ENCODE measurements around the gene MAP2K7. TPM values are rescaled to one million over a fixed set of nuclear protein-coding genes. Genes with fewer than 3 reads are reported as not detected.

MAP2K7 gene
- total RNA-seq, 1 donor from 2014 or later = 42.2 TPM

DNA sequence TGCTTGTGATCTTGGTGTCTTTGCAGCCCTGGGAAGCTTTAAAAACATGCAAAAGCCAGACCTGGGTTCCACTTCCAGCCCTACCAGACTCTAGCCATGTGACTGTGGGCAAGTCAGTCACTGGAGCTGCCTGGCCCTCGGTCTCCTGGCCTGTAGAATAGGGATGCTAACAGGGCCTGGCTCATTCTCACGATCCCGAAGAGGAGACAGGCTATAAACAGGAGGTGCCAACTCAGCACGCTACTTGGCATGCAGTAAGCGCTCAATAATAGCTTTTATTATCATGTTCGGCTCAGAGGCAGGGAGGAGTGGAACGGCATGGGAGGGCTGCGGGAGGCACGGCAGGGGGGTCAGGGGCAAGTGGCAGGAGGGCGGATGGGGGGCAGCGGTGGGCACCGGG is 20.6 kb downstream of the MAP2K7 start:
- DNase-seq (ENCODE audit: extremely low spot score, unreplicated experiment) = no peak
- no peaks in the 10 kb centered on the region for H3K9me3 Mint-ChIP-seq
- TF ChIP-seq, protein P1, sequence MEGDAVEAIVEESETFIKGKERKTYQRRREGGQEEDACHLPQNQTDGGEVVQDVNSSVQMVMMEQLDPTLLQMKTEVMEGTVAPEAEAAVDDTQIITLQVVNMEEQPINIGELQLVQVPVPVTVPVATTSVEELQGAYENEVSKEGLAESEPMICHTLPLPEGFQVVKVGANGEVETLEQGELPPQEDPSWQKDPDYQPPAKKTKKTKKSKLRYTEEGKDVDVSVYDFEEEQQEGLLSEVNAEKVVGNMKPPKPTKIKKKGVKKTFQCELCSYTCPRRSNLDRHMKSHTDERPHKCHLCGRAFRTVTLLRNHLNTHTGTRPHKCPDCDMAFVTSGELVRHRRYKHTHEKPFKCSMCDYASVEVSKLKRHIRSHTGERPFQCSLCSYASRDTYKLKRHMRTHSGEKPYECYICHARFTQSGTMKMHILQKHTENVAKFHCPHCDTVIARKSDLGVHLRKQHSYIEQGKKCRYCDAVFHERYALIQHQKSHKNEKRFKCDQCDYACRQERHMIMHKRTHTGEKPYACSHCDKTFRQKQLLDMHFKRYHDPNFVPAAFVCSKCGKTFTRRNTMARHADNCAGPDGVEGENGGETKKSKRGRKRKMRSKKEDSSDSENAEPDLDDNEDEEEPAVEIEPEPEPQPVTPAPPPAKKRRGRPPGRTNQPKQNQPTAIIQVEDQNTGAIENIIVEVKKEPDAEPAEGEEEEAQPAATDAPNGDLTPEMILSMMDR (conservative IDR thresholded peaks at IDR 0.05) = no peak
- peaks cover 7% of the 10 kb centered on the region for H3K27me3 Mint-ChIP-seq
- peaks cover 28% of the 10 kb centered on the region for H3K4me1 Mint-ChIP-seq (ENCODE audit: unreplicated experiment)
- H3K4me3 Mint-ChIP-seq = peak overlapping the region; percentile 82
- peak overlapping the region; percentile 70 for H3K27ac Mint-ChIP-seq
- peaks cover 4% of the 10 kb centered on the region for H3K36me3 Mint-ChIP-seq

DNA sequence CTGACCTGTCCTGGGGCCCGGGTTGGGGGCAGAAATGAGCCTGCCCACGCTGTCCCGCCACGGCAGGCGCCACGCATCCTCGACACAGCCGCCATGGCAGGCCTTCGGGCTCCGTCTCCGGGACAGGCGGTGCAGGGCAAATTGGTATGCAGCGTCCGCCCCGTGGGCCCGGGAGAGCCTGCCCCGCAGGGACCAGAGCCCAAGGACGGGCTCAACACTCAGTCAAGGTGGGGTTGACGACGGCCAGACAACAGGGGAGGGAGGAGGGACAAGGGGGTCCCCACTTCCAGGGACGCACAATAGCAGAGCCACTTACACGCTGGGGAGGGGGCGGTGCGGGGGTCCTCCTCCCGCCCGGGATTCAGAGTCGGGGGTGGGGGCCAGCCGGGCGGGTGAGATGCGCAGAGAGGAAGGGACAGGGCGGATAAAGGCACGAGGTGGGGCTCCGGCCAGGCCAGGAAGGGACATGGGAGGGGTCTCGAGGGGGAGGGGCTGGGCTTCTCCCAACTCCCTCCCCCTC is 21.0 kb downstream of the MAP2K7 start:
- H3K27me3 Mint-ChIP-seq = peaks cover 5% of the 10 kb centered on the region
- TF ChIP-seq, protein P1 (conservative IDR thresholded peaks at IDR 0.05) = no peak
- peak overlapping the region; percentile 70 for H3K27ac Mint-ChIP-seq
- DNase-seq (ENCODE audit: extremely low spot score, unreplicated experiment) = no peak
- peaks cover 4% of the 10 kb centered on the region for H3K36me3 Mint-ChIP-seq
- peak overlapping the region; percentile 73 for H3K4me3 Mint-ChIP-seq
- H3K4me1 Mint-ChIP-seq (ENCODE audit: unreplicated experiment) = peaks cover 27% of the 10 kb centered on the region
- no peaks in the 10 kb centered on the region for H3K9me3 Mint-ChIP-seq

DNA sequence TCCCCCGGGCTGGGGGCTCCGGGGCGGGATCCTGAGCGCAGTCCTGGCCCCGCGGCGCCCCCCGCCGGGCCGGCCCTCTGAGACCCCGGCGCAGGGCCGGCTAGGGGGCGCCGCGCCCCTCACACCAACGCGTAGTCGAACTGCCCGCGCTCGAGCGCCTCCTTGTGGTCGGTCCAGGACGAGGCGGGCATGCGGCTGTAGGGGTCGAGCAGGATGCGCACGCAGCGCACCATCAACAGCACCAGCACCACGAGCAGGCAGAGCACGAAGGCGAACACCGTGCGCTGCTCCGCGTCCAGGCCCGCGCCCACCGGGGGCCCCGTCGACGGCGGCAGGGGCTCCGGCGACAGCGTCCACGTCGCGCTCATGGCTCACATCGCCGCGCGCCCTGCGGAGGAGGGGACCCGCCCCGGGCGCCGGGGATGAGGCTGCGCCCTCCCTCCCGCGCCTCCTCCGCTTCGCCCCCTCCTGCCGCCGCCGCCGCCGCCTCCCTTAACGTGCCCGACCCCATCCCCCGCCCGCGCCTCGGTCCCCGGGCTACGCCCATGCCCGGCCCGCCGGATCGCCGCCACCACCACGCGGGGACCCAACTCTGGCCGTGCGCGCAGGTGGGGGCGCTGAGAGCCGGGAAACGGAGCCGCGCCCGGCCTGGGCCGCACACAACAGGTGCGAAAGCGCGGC is 21.6 kb downstream of the MAP2K7 start:
- peak overlapping the region; percentile 93 for H3K4me3 Mint-ChIP-seq
- TF ChIP-seq, protein P1 (conservative IDR thresholded peaks at IDR 0.05) = peak; percentile 99
- no peaks in the 10 kb centered on the region for H3K9me3 Mint-ChIP-seq
- no peaks in the 10 kb centered on the region for H3K27me3 Mint-ChIP-seq
- H3K36me3 Mint-ChIP-seq = peaks cover 4% of the 10 kb centered on the region
- peak overlapping the region; percentile 92 for H3K27ac Mint-ChIP-seq
- peak; percentile 95 for DNase-seq (ENCODE audit: extremely low spot score, unreplicated experiment)
- H3K4me1 Mint-ChIP-seq (ENCODE audit: unreplicated experiment) = peaks cover 23% of the 10 kb centered on the region

DNA sequence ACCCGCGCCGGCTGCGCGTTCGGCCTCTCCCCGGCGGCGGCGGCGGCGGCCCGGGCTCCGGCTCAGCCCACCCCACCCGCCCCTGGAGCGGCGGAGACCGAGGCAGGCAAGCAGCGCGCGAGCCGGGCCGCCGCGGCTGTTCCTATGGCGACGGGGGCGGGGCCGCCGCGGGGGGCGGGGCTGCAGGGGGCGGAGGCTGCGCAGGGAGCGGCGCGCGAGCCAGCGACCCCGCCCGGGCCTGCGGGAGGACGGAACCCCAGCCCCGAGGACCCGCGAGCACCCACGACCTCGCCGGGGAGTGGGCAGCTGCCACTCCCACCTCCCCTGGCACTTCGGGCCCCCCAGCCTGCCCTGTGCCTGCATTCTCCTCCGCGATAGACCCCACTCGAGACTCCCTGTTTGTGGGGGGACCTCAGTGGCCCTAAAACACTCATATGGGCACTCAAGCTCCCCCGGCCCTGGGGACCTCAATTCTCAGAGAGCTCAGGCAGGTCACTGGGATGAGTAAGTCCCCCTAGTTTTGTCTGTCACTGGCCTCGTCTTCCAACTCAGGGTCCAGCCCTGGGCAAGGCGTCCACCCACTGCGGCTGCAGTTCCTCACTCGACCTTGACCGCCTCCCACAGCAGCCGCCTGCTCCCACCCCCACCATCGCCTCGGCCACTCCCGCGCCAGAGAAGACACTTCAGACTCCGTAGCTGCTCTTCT is 22.5 kb downstream of the MAP2K7 start, which contains the start of gene CTXN1:
TSS of gene CTXN1 (minus strand) at position 115 of the 706 bp plus-strand sequence. CDS start 597 bp downstream, outside the sequence.
- Mint-ChIP-seq H3K4me3 (peak within 1 kb of the TSS; percentile 93), H3K36me3 (peaks cover 4% of the 10 kb centered on the region), H3K27me3 (no peaks in the 10 kb centered on the region), H3K9me3 (no peaks in the 10 kb centered on the region), H3K4me1 (ENCODE audit: unreplicated experiment) (peaks cover 18% of the 10 kb centered on the region), H3K27ac (peak within 1 kb of the TSS; percentile 92)
- TF ChIP-seq, protein P1 (conservative IDR thresholded peaks at IDR 0.05) = peak; percentile 57
- DNase-seq (ENCODE audit: extremely low spot score, unreplicated experiment) = peak; percentile 91

DNA sequence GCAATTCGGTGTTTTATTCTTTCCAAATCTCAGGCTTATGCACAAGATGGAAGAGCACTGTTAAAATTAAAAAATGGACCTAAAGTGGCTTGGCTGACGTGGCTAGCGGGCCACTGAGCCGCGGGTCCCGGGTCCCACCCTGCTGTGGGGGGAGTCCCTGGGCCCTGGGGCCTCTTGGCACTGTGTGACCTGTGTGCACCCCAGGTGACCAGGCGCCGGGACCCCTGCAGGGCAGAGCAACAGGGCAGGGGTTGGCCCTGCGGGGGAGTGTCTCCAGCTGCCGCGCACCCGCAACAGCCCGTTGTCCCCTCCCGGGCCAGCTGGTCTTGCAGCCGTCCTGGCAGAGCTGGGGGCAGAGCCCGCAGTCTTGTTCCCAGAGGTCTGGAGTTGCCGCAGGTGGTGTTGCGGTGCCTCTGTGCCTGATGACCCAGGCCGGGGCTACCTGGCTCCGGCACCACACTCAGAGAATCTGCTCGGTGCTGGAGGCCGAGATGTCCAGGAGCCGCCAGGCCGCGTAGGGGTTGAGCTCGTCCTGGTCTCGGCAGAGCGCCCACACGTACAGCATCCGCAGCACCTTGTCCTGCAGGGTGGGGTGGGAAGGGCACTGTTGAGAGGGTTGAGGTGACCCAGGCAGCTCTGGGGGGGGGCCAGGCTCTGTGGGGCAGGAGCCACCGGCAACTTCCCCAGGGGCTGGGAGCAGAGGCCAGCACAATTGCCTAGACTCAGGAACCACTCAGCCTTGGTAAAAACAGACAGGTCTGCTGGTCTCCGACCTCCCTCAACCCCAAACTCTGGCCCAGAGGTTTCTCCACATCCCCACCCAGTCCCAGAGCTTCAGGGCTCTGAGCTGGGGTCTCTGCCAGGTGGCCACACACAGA is 23.3 kb downstream of the MAP2K7 start:
- H3K4me1 Mint-ChIP-seq (ENCODE audit: unreplicated experiment) = peaks cover 16% of the 10 kb centered on the region
- no peaks in the 10 kb centered on the region for H3K9me3 Mint-ChIP-seq
- peaks cover 4% of the 10 kb centered on the region for H3K36me3 Mint-ChIP-seq
- H3K27ac Mint-ChIP-seq = peak overlapping the region; percentile 84
- H3K4me3 Mint-ChIP-seq = peak overlapping the region; percentile 87
- peak; percentile 70 for DNase-seq (ENCODE audit: extremely low spot score, unreplicated experiment)
- TF ChIP-seq, protein P1 (conservative IDR thresholded peaks at IDR 0.05) = peak; percentile 10
- no peaks in the 10 kb centered on the region for H3K27me3 Mint-ChIP-seq

Measured in type B pancreatic cell (in vitro differentiated cells).